ENCODE results near the gene NME2.
A peak's percentile ranks its signal among the peaks of the same experiment; 100 is the strongest.

The NME2 gene

GRCh38 chr17:51217946-51218345 is 51.7 kb downstream of the NME2 start:
- Histone ChIP-seq H3K4me3 (ENCODE audit: low read depth, low read length) (no peak overlapping the region), H3K9me3 (ENCODE audit: control insufficient read depth, insufficient read depth, low read depth, low read length) (no peaks in the 10 kb centered on the region), H3K27ac (ENCODE audit: extremely low read depth, low read depth, low read length) (no peak overlapping the region), H3K4me1 (ENCODE audit: control insufficient read depth, insufficient read depth, low read length) (no peaks in the 10 kb centered on the region), H3K36me3 (ENCODE audit: control insufficient read depth in 2 of 2, insufficient read depth in 1 of 2, low read length in 2 of 2) (peaks cover 54 to 76% of the 10 kb centered on the region in 2 experiments)
- POLR2A ChIA-PET, result no interaction called here
- TF ChIP-seq PRDM1 (tag by site-specific recombination; IDR thresholded peaks at IDR 0.05), result peak; percentile 72
- TF ChIP-seq ZNF23 (tag by site-specific recombination; IDR thresholded peaks at IDR 0.05; ENCODE audit: borderline replicate concordance), result no peak
- CTCF ChIA-PET, result no interaction called here

GRCh38 chr17:51221322-51221721 is 55.1 kb downstream of the NME2 start:
- no peak overlapping the region for H3K4me3 ChIP-seq (ENCODE audit: low read depth, low read length)
- no peak for TF ChIP-seq GLIS1 (tag by site-specific recombination; IDR thresholded peaks at IDR 0.05)
- peaks cover 4% of the 10 kb centered on the region for H3K4me1 ChIP-seq (ENCODE audit: control insufficient read depth, insufficient read depth, low read length)
- ChIA-PET POLR2A (no interaction called here), CTCF (interaction anchor here (0.7 kb wide), 1 partner anchor 55 kb away, joined by 3 read pairs; no protein-coding TSS in a partner anchor)
- H3K36me3 ChIP-seq (ENCODE audit: control insufficient read depth in 2 of 2, insufficient read depth in 1 of 2, low read length in 2 of 2), result peaks cover 44 to 55% of the 10 kb centered on the region in 2 experiments
- H3K9me3 ChIP-seq (ENCODE audit: control insufficient read depth, insufficient read depth, low read depth, low read length), result no peaks in the 10 kb centered on the region
- no peak overlapping the region for H3K27ac ChIP-seq (ENCODE audit: extremely low read depth, low read depth, low read length)
